HepG2 (cell line): ENCODE data around the gene HK2. TPM values are rescaled to one million over a fixed set of nuclear protein-coding genes. Genes with fewer than 3 reads are reported as not detected.

ENCODE experiments used
- ATAC-seq: fragments of 200-7000 bp; cut with Tn5 transposase; 3 replicates; pipeline ENCODE4 v1.9.1; 2020; ENCODE audit warnings: mild to moderate bottlenecking, moderate library complexity
- BruUV-seq: library from RNA; stranded (reverse); fragments of 400-500 nt; replicated peaks from 2 replicates; lab custom pipeline; 2021; lab: Mats Ljungman, UMichigan
- CTCF ChIA-PET: fragments of 300-600 bp; formaldehyde crosslinking; extraction: SDS; loops from one replicate; lab custom pipeline; 2021; ENCODE audit warnings: low total read pairs, inconsistent platforms, low intra/inter-chr PET ratio; lab: Yijun Ruan, JAX
- POLR2A ChIA-PET: fragments of 350-600 bp; sonication (Branson Sonifier 250); formaldehyde crosslinking; loops from one replicate; lab custom pipeline; 2020; ENCODE audit warnings: antibody characterized with exemption, inconsistent platforms; lab: Yijun Ruan, JAX
- DNase-seq: peaks from one replicate; pipeline ENCODE4 v3.0.0-alpha.2; 2015; ENCODE audit warnings: low spot score
- FAIRE-seq: peaks from 3 replicates; lab custom pipeline; 2011; peaks lifted over from hg19 to GRCh38; lab: Jason Lieb, UNC
- H2AFZ ChIP-seq: one replicate; pipeline ENCODE4 v1.6.1; 2011; ENCODE audit warnings: low read length, inconsistent platforms
- H3K27ac ChIP-seq: fragments of 300-600 bp; 3 replicates; pipeline ENCODE4 v1.8.0; 2011; ENCODE audit warnings: mixed run types, mild to moderate bottlenecking, mixed read lengths, low read length, inconsistent platforms; ENCODE audit not compliant: insufficient read depth; ENCODE audit errors: extremely low read length
- H3K27me3 ChIP-seq, 2 experiments: fragments of 200-600 bp in 1 of 2; 2 replicates in 1 of 2; 3 replicates in 1 of 2; pipeline versions ENCODE4 v1.6.0 to v1.8.0; 2011; ENCODE audit warnings: low read length in 2 of 2, mild to moderate bottlenecking in 2 of 2, moderate library complexity in 2 of 2, inconsistent platforms in 1 of 2; ENCODE audit not compliant: insufficient read depth in 2 of 2, control insufficient read depth in 1 of 2
- H3K36me3 ChIP-seq, 2 experiments: fragments of 200-600 bp in 1 of 2; replicated peaks in 1 of 2; 2 replicates in 1 of 2; 3 replicates in 1 of 2; pipeline versions ENCODE4 v1.5.1 to v1.8.0; 2011; ENCODE audit warnings: low read length in 2 of 2, inconsistent platforms in 1 of 2; ENCODE audit not compliant: insufficient read depth in 2 of 2, control insufficient read depth in 1 of 2
- H3K4me1 ChIP-seq: 2 replicates; pipeline ENCODE4 v1.5.1; 2012; ENCODE audit warnings: low read length, inconsistent platforms; ENCODE audit not compliant: insufficient read depth
- H3K4me2 ChIP-seq: 2 replicates; pipeline ENCODE4 v1.6.0; 2011; ENCODE audit warnings: low read depth, low read length, inconsistent platforms
- H3K4me3 ChIP-seq, 3 experiments: fragments of 200-600 bp in 1 of 3; sonication (generic), shearing (Covaris generic) in 1 of 3; replicated peaks in 1 of 3; 2 replicates each; pipeline ENCODE4 v1.5.1; 2011 to 2016; ENCODE audit warnings: low read length in 3 of 3, inconsistent platforms in 2 of 3, low read depth in 2 of 3, mild to moderate bottlenecking in 2 of 3, control low read depth in 1 of 3, mixed read lengths in 1 of 3; ENCODE audit not compliant: insufficient read depth in 1 of 3
- H3K79me2 ChIP-seq: one replicate; pipeline ENCODE4 v1.6.1; 2011; ENCODE audit warnings: low read length, inconsistent platforms; ENCODE audit not compliant: insufficient read depth
- H3K9ac ChIP-seq: 2 replicates; pipeline ENCODE4 v1.6.0; 2011; ENCODE audit warnings: mild to moderate bottlenecking, low read depth, low read length, inconsistent platforms; ENCODE audit not compliant: insufficient read depth
- H3K9me3 ChIP-seq: 2 replicates; pipeline ENCODE4 v1.5.1; 2012; ENCODE audit warnings: mild to moderate bottlenecking, low read length
- H4K20me1 ChIP-seq: 2 replicates; pipeline ENCODE4 v1.6.0; 2011; ENCODE audit warnings: inconsistent platforms, mild to moderate bottlenecking, low read length, moderate library complexity; ENCODE audit not compliant: insufficient read depth
- ARNT2 ChIP-seq: sonication (generic); formaldehyde crosslinking; IDR thresholded peaks from 2 replicates; pipeline ENCODE4 v1.8.0; 2022; ENCODE audit warnings: mild to moderate bottlenecking, low read depth, missing genetic modification reagents, moderate library complexity
- KLF6 ChIP-seq: IDR thresholded peaks from 2 replicates; pipeline ENCODE4 v1.8.0; 2016; ENCODE audit warnings: missing biosample characterization, missing genetic modification reagents
- MAFF ChIP-seq: IDR thresholded peaks from 2 replicates; pipeline ENCODE4 v1.6.1; 2011; ENCODE audit warnings: low read depth, low read length, improper control_type of control experiment
- MAFK ChIP-seq, 2 experiments: IDR thresholded peaks in 1 of 2; conservative IDR thresholded peaks in 1 of 2; 2 replicates each; pipeline ENCODE4 v1.6.1; 2011; ENCODE audit warnings: improper control_type of control experiment in 2 of 2, low read length in 2 of 2
- REXO4 ChIP-seq: sonication (generic); formaldehyde crosslinking; IDR thresholded peaks from 2 replicates; pipeline ENCODE4 v1.8.0; 2022; ENCODE audit warnings: missing genetic modification reagents, mild to moderate bottlenecking, borderline replicate concordance
- SRSF9 ChIP-seq: fragments of 200-400 bp; formaldehyde crosslinking; IDR thresholded peaks from 2 replicates; pipeline ENCODE4 v1.6.1; 2018; ENCODE audit warnings: borderline replicate concordance, mild to moderate bottlenecking, low read depth, low read length; ENCODE audit not compliant: insufficient read depth, poor library complexity, severe bottlenecking
- ZNF615 ChIP-seq: sonication (generic); formaldehyde crosslinking; IDR thresholded peaks from 2 replicates; pipeline ENCODE4 v1.5.0; 2020; ENCODE audit warnings: mild to moderate bottlenecking, missing genetic modification reagents, borderline replicate concordance
- ZSCAN22 ChIP-seq: sonication (generic); formaldehyde crosslinking; IDR thresholded peaks from 2 replicates; pipeline ENCODE4 v1.4.0; 2020; ENCODE audit warnings: mild to moderate bottlenecking, missing genetic modification reagents
- ZUFSP ChIP-seq: sonication (generic); formaldehyde crosslinking; IDR thresholded peaks from 2 replicates; pipeline ENCODE4 v1.9.0; 2021; ENCODE audit warnings: missing genetic modification reagents, mild to moderate bottlenecking, borderline replicate concordance
- WGBS: methylation state at CpG from one replicate; pipeline ENCODE4 v1.1.6; 2017; ENCODE audit warnings: low lambda C conversion rate; 5-methylcytosine and 5-hydroxymethylcytosine counted together
- in situ Hi-C: cut with HindIII; loops from 2 replicates; pipeline ENCODE4 v1.10.0; 2017; ENCODE audit warnings: low pct_unique_long_range_greater_than_20kb; ENCODE audit not compliant: extremely low pct_ligation_motif_present
- intact Hi-C: fragments of 100-400 bp; cut with micrococcal nuclease; formaldehyde crosslinking; loops from one replicate; pipeline ENCODE4 v1.10.0; 2022; ENCODE audit not compliant: unreplicated experiment
- polyA plus RNA-seq, 8 experiments: library from polyadenylated mRNA; depleted of rRNA in 3 of 8; stranded (reverse) in 7 of 8; unstranded in 1 of 8; fragments of >200 nt; fragmentation: Illumina TruSeq in 4 of 8; extraction: Trizol in 4 of 8; gene quantifications; 2 replicates each; pipeline versions ENCODE4 v1.2.1 to v1.2.3, GENCODE V29; 2011 to 2016; ENCODE audit warnings: low read depth in 4 of 8, missing spikeins in 1 of 8, mixed read lengths in 1 of 8; ENCODE audit not compliant: insufficient read depth in 1 of 8
- total RNA-seq, 5 experiments: library from RNA; depleted of rRNA; stranded (reverse); fragments of >200 nt; fragmentation: Illumina TruSeq; extraction: Trizol; gene quantifications; 2 replicates each; pipeline ENCODE4 v1.2.3, GENCODE V29; 2016; ENCODE audit warnings: low read depth in 1 of 5
- TF ChIP-seq, protein P1 (sequence below): sonication (generic); formaldehyde crosslinking; IDR thresholded peaks from 2 replicates; pipeline ENCODE4 v1.8.0; 2022; ENCODE audit warnings: missing genetic modification reagents, mild to moderate bottlenecking, inconsistent platforms, borderline replicate concordance

HK2 gene
- total and polyA plus RNA-seq, 2 of the 13 experiments (the other 11 are each of a cell fraction or from before 2014, with no cell fraction given): 13.2 to 101 TPM

DNA sequence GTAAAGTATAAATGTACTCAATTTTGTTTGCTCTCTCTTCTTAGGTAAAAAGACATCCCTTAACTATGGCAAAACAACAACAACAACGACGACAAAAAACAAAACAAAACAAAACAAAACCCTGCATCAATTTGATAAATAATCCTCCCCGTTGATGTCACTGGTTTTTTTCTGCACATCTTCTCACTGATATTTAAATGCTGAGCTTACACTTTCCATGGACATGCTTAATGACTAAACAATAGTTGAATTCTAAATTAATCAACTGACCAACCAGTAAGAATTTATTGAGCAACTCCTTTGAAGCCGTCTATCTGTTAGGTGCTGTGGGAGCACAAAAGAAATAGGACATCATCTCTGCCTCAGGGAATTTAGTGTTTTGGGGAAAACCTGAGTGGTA, 104.3 kb downstream of the HK2 start:
- H3K4me1 ChIP-seq: peaks cover 80% of the 10 kb centered on the region
- BruUV-seq: no TSS peak
- intact Hi-C loops (no loop called here), in situ Hi-C loops (no loop called here)
- no peak overlapping the region for H2AFZ ChIP-seq
- H3K9me3 ChIP-seq: no peaks in the 10 kb centered on the region
- no peak overlapping the region for H3K27ac ChIP-seq
- no peaks in the 10 kb centered on the region for H3K27me3 ChIP-seq
- DNase-seq: no peak
- no peak overlapping the region for H3K9ac ChIP-seq
- FAIRE-seq: no peak
- peaks cover 6 to 9% of the 10 kb centered on the region in 2 experiments for H3K36me3 ChIP-seq
- ChIA-PET CTCF (no interaction called here), POLR2A (interaction anchor here (1.6 to 1.8 kb wide), 2 partner anchors 13 to 21 kb away, joined by 4 to 6 read pairs; no protein-coding TSS in a partner anchor)
- 96% methylated on average over 4 of the region's 4 CpGs for WGBS
- H3K4me3 ChIP-seq: no peak overlapping the region
- no peak for ATAC-seq
- no peaks in the 10 kb centered on the region for H4K20me1 ChIP-seq
- peaks cover 3% of the 10 kb centered on the region for H3K79me2 ChIP-seq
- H3K4me2 ChIP-seq: no peak overlapping the region
- TF ChIP-seq, protein P1, sequence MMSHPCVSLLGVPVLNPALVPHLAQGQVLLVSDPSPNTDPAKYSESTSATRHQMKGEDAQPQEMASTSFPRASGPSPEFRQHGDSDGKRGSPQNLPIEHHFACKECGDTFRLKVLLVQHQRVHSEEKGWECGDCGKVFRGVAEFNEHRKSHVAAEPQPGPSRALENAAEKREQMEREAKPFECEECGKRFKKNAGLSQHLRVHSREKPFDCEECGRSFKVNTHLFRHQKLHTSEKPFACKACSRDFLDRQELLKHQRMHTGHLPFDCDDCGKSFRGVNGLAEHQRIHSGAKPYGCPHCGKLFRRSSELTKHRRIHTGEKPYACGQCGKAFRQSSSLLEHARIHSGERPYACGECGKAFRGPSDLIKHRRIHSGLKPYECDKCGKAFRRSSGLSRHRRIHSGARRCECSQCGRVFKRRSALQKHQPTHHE (CRISPR knock-in tag): no peak
- TF ChIP-seq SRSF9 (no peak), ZUFSP (CRISPR knock-in tag) (no peak), ZSCAN22 (CRISPR knock-in tag) (0 out of 2 replicates have a peak, but pooled peaks have one; percentile 40), KLF6 (CRISPR knock-in tag) (no peak), MAFK (conservative IDR thresholded peaks at IDR 0.05 in 1 of 2, IDR thresholded peaks at IDR 0.05 in 1 of 2; ENCODE audit: low read length in 2 of 2) (peak; percentile 66 to 68), MAFF (peak; percentile 43), ZNF615 (CRISPR knock-in tag) (no peak), ARNT2 (CRISPR knock-in tag) (no peak), REXO4 (no peak)
